SH-SY5Y (cell line): ENCODE data around the gene L1TD1.

Experiments used
- GATA2 ChIP-seq: IDR thresholded peaks from 2 replicates; pipeline ENCODE4 v1.6.1; 2011; ENCODE audit warnings: mild to moderate bottlenecking, low read depth, low read length
- GATA3 ChIP-seq: IDR thresholded peaks from 2 replicates; pipeline ENCODE4 v1.6.1; 2011; ENCODE audit warnings: low read depth, mild to moderate bottlenecking, low read length, moderate library complexity

- TF ChIP-seq GATA3: no peak
- no peak for TF ChIP-seq GATA2
These were observed 13.4 kb downstream of the L1TD1 start for GRCh38 chr1:62208087-62208486.
